ENCODE results near the gene POLG.

DNA sequence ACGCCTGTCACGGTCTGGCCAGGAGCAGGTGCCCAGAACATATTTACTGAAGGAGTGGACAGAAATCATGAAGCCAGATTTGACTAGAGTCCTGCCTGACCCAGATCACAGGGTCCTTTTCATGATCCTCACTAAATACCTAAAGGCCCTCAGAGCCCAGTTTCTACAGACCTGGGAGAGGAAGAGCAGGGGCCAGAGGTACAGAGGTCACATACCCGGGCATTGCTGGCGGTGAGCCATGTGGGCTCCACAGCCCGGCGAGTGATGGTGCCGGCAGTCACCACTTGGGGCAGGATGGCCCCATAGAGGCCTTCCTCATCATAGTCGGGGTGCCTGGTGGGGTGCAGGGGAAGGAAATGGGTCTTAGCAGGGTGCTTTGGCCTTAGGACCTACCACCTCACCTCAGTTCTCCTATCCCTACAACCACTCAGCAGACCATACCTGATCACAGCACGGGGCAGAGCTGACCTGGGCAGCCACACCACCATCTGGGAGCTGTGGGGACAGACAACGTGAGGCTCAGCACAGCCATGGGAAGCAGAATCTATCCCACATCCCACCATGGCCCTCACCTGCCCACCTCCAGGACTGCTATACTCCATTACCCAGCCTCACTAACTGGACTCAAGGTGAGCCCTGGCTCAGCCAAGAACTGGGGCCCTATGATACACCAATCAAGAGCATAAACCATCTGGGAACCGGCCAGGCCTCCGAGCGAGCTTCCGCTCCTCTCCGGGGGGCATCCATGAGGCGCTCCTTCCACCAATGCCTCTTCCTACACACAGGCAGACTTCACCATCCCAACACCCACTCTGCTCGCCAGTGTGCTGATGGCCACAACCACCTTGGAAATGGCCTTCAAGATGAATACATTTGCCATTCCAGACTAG lies 12.9 kb downstream of the POLG start:
- TF ChIP-seq, protein P1, sequence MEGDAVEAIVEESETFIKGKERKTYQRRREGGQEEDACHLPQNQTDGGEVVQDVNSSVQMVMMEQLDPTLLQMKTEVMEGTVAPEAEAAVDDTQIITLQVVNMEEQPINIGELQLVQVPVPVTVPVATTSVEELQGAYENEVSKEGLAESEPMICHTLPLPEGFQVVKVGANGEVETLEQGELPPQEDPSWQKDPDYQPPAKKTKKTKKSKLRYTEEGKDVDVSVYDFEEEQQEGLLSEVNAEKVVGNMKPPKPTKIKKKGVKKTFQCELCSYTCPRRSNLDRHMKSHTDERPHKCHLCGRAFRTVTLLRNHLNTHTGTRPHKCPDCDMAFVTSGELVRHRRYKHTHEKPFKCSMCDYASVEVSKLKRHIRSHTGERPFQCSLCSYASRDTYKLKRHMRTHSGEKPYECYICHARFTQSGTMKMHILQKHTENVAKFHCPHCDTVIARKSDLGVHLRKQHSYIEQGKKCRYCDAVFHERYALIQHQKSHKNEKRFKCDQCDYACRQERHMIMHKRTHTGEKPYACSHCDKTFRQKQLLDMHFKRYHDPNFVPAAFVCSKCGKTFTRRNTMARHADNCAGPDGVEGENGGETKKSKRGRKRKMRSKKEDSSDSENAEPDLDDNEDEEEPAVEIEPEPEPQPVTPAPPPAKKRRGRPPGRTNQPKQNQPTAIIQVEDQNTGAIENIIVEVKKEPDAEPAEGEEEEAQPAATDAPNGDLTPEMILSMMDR (IDR thresholded peaks at IDR 0.05), result no peak
- TF ChIP-seq EZH2 (IDR thresholded peaks at IDR 0.05; ENCODE audit: borderline replicate concordance, insufficient read depth, low read depth, low read length, poor library complexity, severe bottlenecking), result no peak

All from B cell (primary cell).